SK-N-SH (cell line): Measurements from ENCODE around the gene SAMD7. TPM values are rescaled to one million over a fixed set of nuclear protein-coding genes. Genes with fewer than 3 reads are reported as not detected.

Source experiments
- CTCF ChIA-PET: fragments of 300-600, 350-600 bp; formaldehyde crosslinking; extraction: SDS; loops from one replicate; lab custom pipeline; 2021; lab: Yijun Ruan, JAX
- POLR2A ChIA-PET: fragments of 350-600 bp; sonication (Branson Sonifier 250); formaldehyde crosslinking; extraction: SDS; loops from one replicate; lab custom pipeline; 2020; ENCODE audit warnings: antibody characterized with exemption, inconsistent platforms; lab: Yijun Ruan, JAX
- DNase-seq: peaks from one replicate; pipeline ENCODE4 v3.0.0; 2012
- H2AFZ ChIP-seq: fragments of 200-600 bp; sonication (generic); 2 replicates; pipeline ENCODE4 v1.8.1; 2016; ENCODE audit warnings: antibody characterized with exemption, mild to moderate bottlenecking, low read depth
- H3F3A ChIP-seq: fragments of 200-600 bp; sonication (generic); replicated peaks from 2 replicates; pipeline ENCODE3; 2016; ENCODE audit warnings: antibody characterized with exemption, mild to moderate bottlenecking; ENCODE audit not compliant: insufficient read depth
- H3K27ac ChIP-seq, 2 experiments: fragments of 200-500 bp in 1 of 2; fragments of 200-600 bp in 1 of 2; sonication (Bioruptor generic) in 1 of 2; sonication (generic), shearing (Covaris generic) in 1 of 2; 2 replicates each; pipeline versions ENCODE4 v1.5.1 to v1.6.1; 2014 to 2016; ENCODE audit warnings: low read depth in 2 of 2, inconsistent platforms in 1 of 2, low read length in 1 of 2, mild to moderate bottlenecking in 1 of 2, mixed read lengths in 1 of 2
- H3K27me3 ChIP-seq: fragments of 200-600 bp; sonication (generic), shearing (Covaris generic); 2 replicates; pipeline ENCODE4 v1.6.1; 2016; ENCODE audit warnings: mixed run types; ENCODE audit not compliant: insufficient read depth
- H3K36me3 ChIP-seq, 2 experiments: fragments of 200-500 bp in 1 of 2; fragments of 200-600 bp in 1 of 2; sonication (Bioruptor generic) in 1 of 2; sonication (generic) in 1 of 2; replicated peaks in 1 of 2; 2 replicates each; pipeline versions ENCODE3 to v1.5.1; 2014 to 2016; ENCODE audit warnings: low read length in 1 of 2, mild to moderate bottlenecking in 1 of 2; ENCODE audit not compliant: insufficient read depth in 2 of 2, control insufficient read depth in 1 of 2
- H3K4me1 ChIP-seq, 2 experiments: fragments of 200-500 bp in 1 of 2; fragments of 200-600 bp in 1 of 2; sonication (Bioruptor generic) in 1 of 2; sonication (generic), shearing (Covaris generic) in 1 of 2; 2 replicates each; pipeline versions ENCODE4 v1.5.1 to v1.6.1; 2014 to 2016; ENCODE audit warnings: low read depth in 1 of 2, low read length in 1 of 2, mixed run types in 1 of 2; ENCODE audit not compliant: insufficient read depth in 2 of 2, control insufficient read depth in 1 of 2
- H3K4me2 ChIP-seq: fragments of 200-600 bp; sonication (generic), shearing (Covaris generic); 2 replicates; pipeline ENCODE4 v1.6.1; 2017; ENCODE audit warnings: mixed run types
- H3K4me3 ChIP-seq, 2 experiments: fragments of 200-500 bp in 1 of 2; fragments of 200-600 bp in 1 of 2; sonication (Bioruptor generic) in 1 of 2; sonication (generic), shearing (Covaris generic) in 1 of 2; 2 replicates each; pipeline versions ENCODE4 v1.5.1 to v1.8.1; 2014 to 2016; ENCODE audit warnings: low read depth in 2 of 2, inconsistent platforms in 1 of 2, low read length in 1 of 2, mild to moderate bottlenecking in 1 of 2, mixed read lengths in 1 of 2, moderate library complexity in 1 of 2
- H3K79me2 ChIP-seq: fragments of 200-600 bp; sonication (generic); 2 replicates; pipeline ENCODE4 v1.8.1; 2017; ENCODE audit warnings: mild to moderate bottlenecking; ENCODE audit not compliant: insufficient read depth
- H3K9ac ChIP-seq: fragments of 200-600 bp; sonication (generic); 2 replicates; pipeline ENCODE4 v1.6.1; 2017; ENCODE audit warnings: mixed run types
- H3K9me2 ChIP-seq: fragments of 200-600 bp; sonication (generic); 2 replicates; pipeline ENCODE4 v1.6.1; 2017; ENCODE audit warnings: mixed run types
- H3K9me3 ChIP-seq: fragments of 200-600 bp; sonication (generic); 2 replicates; pipeline ENCODE4 v1.6.1; 2017; ENCODE audit warnings: mixed run types, mild to moderate bottlenecking, moderate library complexity
- H4K20me1 ChIP-seq: fragments of 200-600 bp; sonication (generic); 2 replicates; pipeline ENCODE4 v1.6.1; 2017; ENCODE audit warnings: mild to moderate bottlenecking, mixed run types; ENCODE audit not compliant: insufficient read depth
- EZH2phosphoT487 ChIP-seq: fragments of 200-600 bp; sonication (generic); IDR thresholded peaks from 2 replicates; pipeline ENCODE4 v1.6.1; 2017; ENCODE audit warnings: low read depth, mixed run types, mild to moderate bottlenecking, antibody characterized with exemption, moderate library complexity, borderline replicate concordance
- FOSL2 ChIP-seq: IDR thresholded peaks from 2 replicates; pipeline ENCODE4 v1.4.0; 2012; ENCODE audit warnings: low read depth, mild to moderate bottlenecking, moderate library complexity, borderline replicate concordance
- GATA2 ChIP-seq: sonication (generic); formaldehyde crosslinking; IDR thresholded peaks from 2 replicates; pipeline ENCODE4 v1.5.0; 2020; ENCODE audit warnings: mild to moderate bottlenecking, missing genetic modification reagents
- NFIC ChIP-seq: IDR thresholded peaks from 2 replicates; pipeline ENCODE4 v1.4.0; 2012; ENCODE audit warnings: borderline replicate concordance
- RCOR1 ChIP-seq: fragments of 150-350 bp; IDR thresholded peaks from 2 replicates; pipeline ENCODE4 v1.6.1; 2017; ENCODE audit warnings: antibody characterized with exemption, low read length
- RXRA ChIP-seq: IDR thresholded peaks from 2 replicates; pipeline ENCODE4 v1.4.0; 2012; ENCODE audit warnings: low read depth, mild to moderate bottlenecking, borderline replicate concordance
- TAF1 ChIP-seq: IDR thresholded peaks from 2 replicates; pipeline ENCODE4 v1.6.1; 2012; ENCODE audit warnings: low read depth, mild to moderate bottlenecking, low read length, moderate library complexity, borderline replicate concordance
- TEAD4 ChIP-seq: IDR thresholded peaks from 2 replicates; pipeline ENCODE4 v1.4.0; 2012; ENCODE audit warnings: mild to moderate bottlenecking, borderline replicate concordance; ENCODE audit not compliant: insufficient read depth
- WGBS: methylation state at CpG from one replicate; pipeline ENCODE4 v1.1.6; 2017; ENCODE audit warnings: low lambda C conversion rate; 5-methylcytosine and 5-hydroxymethylcytosine counted together
- polyA plus RNA-seq, 3 experiments: library from polyadenylated mRNA; depleted of rRNA; stranded (reverse); fragments of >200 nt; gene quantifications; 2 replicates each; pipeline ENCODE4 v1.2.3, GENCODE V29; 2012
- TF ChIP-seq, protein P1 (sequence below): IDR thresholded peaks from 2 replicates; pipeline ENCODE4 v1.4.0; 2012; ENCODE audit warnings: low read depth, borderline replicate concordance
- TF ChIP-seq, protein P2 (sequence below): IDR thresholded peaks from 2 replicates; pipeline ENCODE4 v1.4.0; 2012; ENCODE audit warnings: low read depth
- TF ChIP-seq, protein P3 (sequence below): fragments of 150-350 bp; IDR thresholded peaks from 2 replicates; pipeline ENCODE4 v1.6.1; 2016; ENCODE audit warnings: mild to moderate bottlenecking, low read depth, low read length

Gene SAMD7
- polyA plus RNA-seq, 1 of the 3 experiments (the other 2 are of a cell fraction): not detected

DNA sequence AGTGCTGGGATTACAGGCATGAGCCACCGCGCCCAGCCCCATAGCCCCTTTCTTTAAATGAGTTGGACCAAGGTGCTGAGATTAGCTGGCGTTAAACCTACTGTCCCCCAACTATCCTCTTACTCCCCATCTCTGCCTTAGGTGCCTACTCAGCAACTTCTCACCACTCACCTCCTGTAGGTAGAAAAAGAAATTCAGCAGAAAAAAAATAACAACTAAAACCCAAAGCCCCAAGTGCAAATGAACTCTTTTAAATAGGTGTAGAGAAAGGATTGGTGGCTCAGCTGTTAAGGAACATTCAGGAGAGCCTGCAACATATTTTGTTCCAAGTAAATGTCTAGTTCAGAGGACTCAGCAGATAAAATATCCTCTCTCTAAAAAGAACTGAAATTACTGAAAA lies 19.5 kb downstream of the SAMD7 start:
- DNase-seq: no peak
- TF ChIP-seq RCOR1 (no peak), EZH2phosphoT487 (no peak), GATA2 (CRISPR knock-in tag) (no peak)
- TF ChIP-seq, protein P1, sequence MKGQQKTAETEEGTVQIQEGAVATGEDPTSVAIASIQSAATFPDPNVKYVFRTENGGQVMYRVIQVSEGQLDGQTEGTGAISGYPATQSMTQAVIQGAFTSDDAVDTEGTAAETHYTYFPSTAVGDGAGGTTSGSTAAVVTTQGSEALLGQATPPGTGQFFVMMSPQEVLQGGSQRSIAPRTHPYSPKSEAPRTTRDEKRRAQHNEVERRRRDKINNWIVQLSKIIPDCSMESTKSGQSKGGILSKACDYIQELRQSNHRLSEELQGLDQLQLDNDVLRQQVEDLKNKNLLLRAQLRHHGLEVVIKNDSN: no peak
- TF ChIP-seq, all 33 proteins: peak for 0
- no peaks in the 10 kb centered on the region for H3K79me2 ChIP-seq
- H3K4me2 ChIP-seq: no peak overlapping the region
- H3K4me3 ChIP-seq: no peak overlapping the region
- 93% methylated on average over 3 of the region's 3 CpGs for WGBS
- no peak overlapping the region for H3K9ac ChIP-seq
- H3K27me3 ChIP-seq: no peaks in the 10 kb centered on the region; the same call in 1 of the 2 replicates
- no peaks in the 10 kb centered on the region for H3K9me2 ChIP-seq
- no peaks in the 10 kb centered on the region for H3K4me1 ChIP-seq
- H3F3A ChIP-seq: no peaks in the 10 kb centered on the region
- H3K9me3 ChIP-seq: no peaks in the 10 kb centered on the region
- H2AFZ ChIP-seq: no peak overlapping the region
- H3K27ac ChIP-seq: no peak overlapping the region
- no peaks in the 10 kb centered on the region for H4K20me1 ChIP-seq
- ChIA-PET POLR2A (no interaction called here), CTCF (interaction anchor here (0.9 kb wide), 1 partner anchor 28 kb away, joined by 3 read pairs; no protein-coding TSS in a partner anchor)
- no peaks in the 10 kb centered on the region for H3K36me3 ChIP-seq

DNA sequence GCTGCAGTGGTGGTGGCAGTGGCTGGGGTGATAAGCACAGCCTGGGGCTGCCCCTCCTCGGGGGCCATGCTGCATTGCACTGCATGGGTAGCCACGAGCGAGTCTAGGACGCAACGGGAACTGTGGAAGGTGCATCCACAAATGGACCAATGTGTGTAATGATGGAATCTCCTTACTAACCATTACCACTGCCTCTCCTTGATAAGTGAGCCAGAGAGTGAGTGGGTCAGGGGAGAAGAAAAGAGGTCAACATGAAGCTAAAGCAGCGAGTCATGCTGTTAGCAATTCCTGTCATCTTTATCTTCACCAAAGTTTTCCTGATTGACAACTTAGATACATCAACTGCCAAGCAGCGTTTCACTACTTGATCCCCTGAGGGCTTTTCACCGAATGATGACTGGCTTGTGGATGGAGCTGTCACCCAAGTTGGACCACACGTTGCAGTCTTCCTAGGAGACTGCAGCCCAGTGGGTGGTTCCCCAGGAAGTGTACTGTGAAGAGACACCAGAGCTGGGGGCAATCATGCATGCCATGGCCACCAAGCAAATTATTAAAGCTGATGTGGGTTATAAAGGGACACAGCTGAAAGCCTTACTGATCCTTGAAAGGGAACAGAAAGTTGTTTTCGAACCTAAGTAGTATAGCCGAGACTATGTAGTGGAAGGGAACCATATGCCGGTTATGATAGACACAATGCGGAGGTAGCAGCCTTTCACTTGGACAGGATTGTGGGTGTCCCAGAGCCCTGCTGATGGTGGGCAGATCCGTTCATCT lies 20.6 kb downstream of the SAMD7 start:
- Histone ChIP-seq H3K9ac (no peak overlapping the region), H3K4me3 (no peak overlapping the region), H4K20me1 (no peaks in the 10 kb centered on the region), H2AFZ (no peak overlapping the region), H3K4me1 (no peaks in the 10 kb centered on the region), H3K27ac (no peak overlapping the region), H3K27me3 (no peaks in the 10 kb centered on the region; the same call in 1 of the 2 replicates), H3K9me2 (no peaks in the 10 kb centered on the region), H3F3A (no peaks in the 10 kb centered on the region), H3K9me3 (no peaks in the 10 kb centered on the region), H3K36me3 (no peaks in the 10 kb centered on the region), H3K79me2 (no peaks in the 10 kb centered on the region), H3K4me2 (no peak overlapping the region)
- TF ChIP-seq RXRA: no peak
- TF ChIP-seq TAF1: no peak
- TF ChIP-seq NFIC: no peak
- TF ChIP-seq, protein P2, sequence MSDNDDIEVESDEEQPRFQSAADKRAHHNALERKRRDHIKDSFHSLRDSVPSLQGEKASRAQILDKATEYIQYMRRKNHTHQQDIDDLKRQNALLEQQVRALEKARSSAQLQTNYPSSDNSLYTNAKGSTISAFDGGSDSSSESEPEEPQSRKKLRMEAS: no peak
- no peak for TF ChIP-seq TEAD4
- ChIA-PET CTCF (interaction anchor here (1.4 kb wide), 1 partner anchor 68 kb away, joined by 3 read pairs; no protein-coding TSS in a partner anchor), POLR2A (no interaction called here)
- WGBS: 62% methylated on average over 14 of the region's 14 CpGs
- no peak for DNase-seq

DNA sequence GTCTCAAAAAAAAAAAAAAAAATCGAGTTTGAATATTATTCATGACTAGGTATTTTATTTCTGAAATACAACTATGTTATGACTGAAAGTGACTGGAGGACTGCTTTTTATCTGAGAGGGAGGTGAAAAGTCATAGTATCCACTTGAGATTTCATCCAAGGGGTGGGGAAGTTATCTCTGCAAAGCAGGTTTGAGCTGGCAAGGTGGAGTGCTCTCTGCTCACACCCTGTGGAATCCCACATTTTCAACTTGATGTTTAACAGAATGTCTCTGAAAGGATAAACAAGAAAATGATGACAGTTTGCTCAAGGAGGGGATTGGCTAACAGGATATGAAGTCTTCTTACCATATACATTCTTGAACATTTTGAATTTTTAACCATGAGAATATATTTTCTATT lies 27.9 kb downstream of the SAMD7 start:
- Histone ChIP-seq H3K4me1 (no peaks in the 10 kb centered on the region), H3K4me3 (no peak overlapping the region), H4K20me1 (no peaks in the 10 kb centered on the region), H3K9ac (no peak overlapping the region), H3K9me2 (no peaks in the 10 kb centered on the region), H3K4me2 (no peak overlapping the region), H3K27ac (no peak overlapping the region), H3K9me3 (no peaks in the 10 kb centered on the region), H3K79me2 (no peaks in the 10 kb centered on the region), H3K27me3 (no peaks in the 10 kb centered on the region; the same call in 1 of the 2 replicates), H2AFZ (no peak overlapping the region), H3K36me3 (peaks cover 0 to 4% of the 10 kb centered on the region in 2 experiments), H3F3A (no peaks in the 10 kb centered on the region)
- ChIA-PET POLR2A (no interaction called here), CTCF (no interaction called here)
- 0% methylated on average over 1 of the region's 1 CpG for WGBS
- no peak for TF ChIP-seq FOSL2
- TF ChIP-seq, protein P3, sequence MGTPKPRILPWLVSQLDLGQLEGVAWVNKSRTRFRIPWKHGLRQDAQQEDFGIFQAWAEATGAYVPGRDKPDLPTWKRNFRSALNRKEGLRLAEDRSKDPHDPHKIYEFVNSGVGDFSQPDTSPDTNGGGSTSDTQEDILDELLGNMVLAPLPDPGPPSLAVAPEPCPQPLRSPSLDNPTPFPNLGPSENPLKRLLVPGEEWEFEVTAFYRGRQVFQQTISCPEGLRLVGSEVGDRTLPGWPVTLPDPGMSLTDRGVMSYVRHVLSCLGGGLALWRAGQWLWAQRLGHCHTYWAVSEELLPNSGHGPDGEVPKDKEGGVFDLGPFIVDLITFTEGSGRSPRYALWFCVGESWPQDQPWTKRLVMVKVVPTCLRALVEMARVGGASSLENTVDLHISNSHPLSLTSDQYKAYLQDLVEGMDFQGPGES: no peak
- TF ChIP-seq, protein P1: no peak
- no peak for DNase-seq
